Inferior parietal cortex (tissue), 1 donor: ENCODE results near the gene MEIOB.
"Not testable (repeated sequence)": the region's sequence is repeated elsewhere in the genome, so short reads cannot be mapped to it uniquely, and the experiment has no call there.

Experiments used
- DNase-seq: peaks from one replicate; pipeline ENCODE4 v3.0.0-alpha.2; 2016; ENCODE audit errors: extremely low spot score

Gene MEIOB

GRCh38 chr16:1815461-1815860, 56.5 kb downstream of the MEIOB start:
- DNase-seq = no peak

- peak; percentile 38 for DNase-seq
Measured at GRCh38 chr16:1812732-1813163, 59.2 kb downstream of the MEIOB start.

- DNase-seq = no peak
Measured at GRCh38 chr16:1810536-1810935, 61.4 kb downstream of the MEIOB start.

- DNase-seq = no peak
Measured at GRCh38 chr16:1810106-1810505, 61.9 kb downstream of the MEIOB start.

GRCh38 chr16:1809281-1809801, 62.6 kb downstream of the MEIOB start:
- no peak for DNase-seq

GRCh38 chr16:1808691-1809090, 63.3 kb downstream of the MEIOB start:
- DNase-seq = no peak

GRCh38 chr16:1807626-1808025, 64.3 kb downstream of the MEIOB start:
- no peak for DNase-seq

- DNase-seq = no peak
Measured at GRCh38 chr16:1800701-1801100, 71.3 kb downstream of the MEIOB start.

- not testable (repeated sequence) for DNase-seq
Measured at GRCh38 chr16:1799263-1799662, 72.7 kb downstream of the MEIOB start.

- no peak for DNase-seq
Measured at GRCh38 chr16:1794908-1795666, 76.9 kb downstream of the MEIOB start.

- DNase-seq = no peak
Measured at GRCh38 chr16:1794221-1794871, 77.6 kb downstream of the MEIOB start.

GRCh38 chr16:1793578-1794220, 78.3 kb downstream of the MEIOB start, which contains the start of gene IGFALS:
Gene IGFALS, minus strand, starts transcription at chr16:1793705. Its CDS starts 53 bp downstream, at chr16:1793652.
- no peak for DNase-seq

- no peak for DNase-seq
Measured at GRCh38 chr16:1792836-1793577, 79.0 kb downstream of the MEIOB start.

GRCh38 chr16:1791943-1792812, 79.8 kb downstream of the MEIOB start:
- DNase-seq = no peak

- DNase-seq = no peak
Measured at GRCh38 chr16:1791256-1791942, 80.6 kb downstream of the MEIOB start.

GRCh38 chr16:1790611-1791255, 81.2 kb downstream of the MEIOB start:
- no peak for DNase-seq

- no peak for DNase-seq
Measured at GRCh38 chr16:1790261-1790610, 81.7 kb downstream of the MEIOB start.

GRCh38 chr16:1789643-1790045, 82.3 kb downstream of the MEIOB start:
- no peak for DNase-seq

GRCh38 chr16:1788708-1789100, 83.3 kb downstream of the MEIOB start:
- no peak for DNase-seq
